GM15510 (cell line): ENCODE results near the gene SCN5A.

Source experiments
- POLR2A ChIP-seq: IDR thresholded peaks from 3 replicates; pipeline ENCODE4 v1.6.1; 2011; ENCODE audit warnings: borderline replicate concordance; ENCODE audit not compliant: insufficient read length; ENCODE audit errors: extremely low read depth

SCN5A gene

GRCh38 chr3:38649500-38650247, at the start of gene SCN5A:
Gene SCN5A (minus strand): TSS chr3:38649687. CDS start chr3:38633307, 16,380 bp downstream.
- no peak for TF ChIP-seq POLR2A

- TF ChIP-seq POLR2A = no peak
Measured at GRCh38 chr3:38698760-38699159, 49.3 kb upstream of the SCN5A start.

- TF ChIP-seq POLR2A = no peak
Measured at GRCh38 chr3:38698061-38698460, 48.6 kb upstream of the SCN5A start.

- no peak for TF ChIP-seq POLR2A
Measured at GRCh38 chr3:38696034-38696433, 46.5 kb upstream of the SCN5A start.

GRCh38 chr3:38690185-38690584, 40.7 kb upstream of the SCN5A start:
- TF ChIP-seq POLR2A = no peak

GRCh38 chr3:38689774-38690173, 40.3 kb upstream of the SCN5A start:
- no peak for TF ChIP-seq POLR2A

- TF ChIP-seq POLR2A = no peak
Measured at GRCh38 chr3:38689346-38689745, 39.9 kb upstream of the SCN5A start.

- TF ChIP-seq POLR2A = no peak
Measured at GRCh38 chr3:38687321-38687720, 37.8 kb upstream of the SCN5A start.

- TF ChIP-seq POLR2A = no peak
Measured at GRCh38 chr3:38684546-38684945, 35.1 kb upstream of the SCN5A start.

GRCh38 chr3:38669668-38670067, 20.2 kb upstream of the SCN5A start:
- no peak for TF ChIP-seq POLR2A

GRCh38 chr3:38662544-38662943, 13.1 kb upstream of the SCN5A start:
- TF ChIP-seq POLR2A = no peak

GRCh38 chr3:38658841-38659240, 9.4 kb upstream of the SCN5A start:
- no peak for TF ChIP-seq POLR2A

- TF ChIP-seq POLR2A = no peak
Measured at GRCh38 chr3:38657369-38657768, 7.9 kb upstream of the SCN5A start.

GRCh38 chr3:38655708-38656300, 6.3 kb upstream of the SCN5A start:
- no peak for TF ChIP-seq POLR2A

GRCh38 chr3:38653685-38654537, 4.4 kb upstream of the SCN5A start:
- TF ChIP-seq POLR2A = no peak
